Fibroblast of lung (primary cell): ENCODE results near the gene TUBB4B. TPM values are rescaled to one million over a fixed set of nuclear protein-coding genes. Genes with fewer than 3 reads are reported as not detected.

Experiments used
- DNase-seq, 2 donors: peaks; one replicate each; pipeline versions ENCODE4 v3.0.0 to v3.0.0-alpha.2; 2010; ENCODE audit warnings: low read depth in 2 of 2
- H2AFZ ChIP-seq: 2 replicates; pipeline ENCODE4 v1.5.1; 2012; ENCODE audit warnings: low read length, control low read depth, inconsistent platforms
- H3K27ac ChIP-seq: 2 replicates; pipeline ENCODE4 v1.5.1; 2011; ENCODE audit warnings: low read length, control low read depth; ENCODE audit not compliant: insufficient read depth
- H3K27me3 ChIP-seq: 2 replicates; pipeline ENCODE4 v1.5.1; 2011; ENCODE audit warnings: mild to moderate bottlenecking, low read length; ENCODE audit not compliant: control insufficient read depth, insufficient read depth
- H3K36me3 ChIP-seq: 2 replicates; pipeline ENCODE4 v1.5.1; 2011; ENCODE audit warnings: low read length; ENCODE audit not compliant: control insufficient read depth, insufficient read depth
- H3K4me1 ChIP-seq: 2 replicates; pipeline ENCODE4 v1.5.1; 2011; ENCODE audit warnings: low read length; ENCODE audit not compliant: control insufficient read depth, insufficient read depth; ENCODE audit errors: extremely low read depth
- H3K4me2 ChIP-seq: 2 replicates; pipeline ENCODE4 v1.5.1; 2011; ENCODE audit warnings: low read length, control low read depth; ENCODE audit not compliant: insufficient read depth; ENCODE audit errors: extremely low read depth
- H3K4me3 ChIP-seq, 4 experiments: fragments of 200-600 bp in 1 of 4; sonication (generic) in 1 of 4; replicated peaks in 1 of 4; 2 replicates each; pipeline ENCODE4 v1.5.1; 2011 to 2016; ENCODE audit warnings: low read length in 4 of 4, low read depth in 3 of 4, mild to moderate bottlenecking in 3 of 4, control low read depth in 2 of 4, inconsistent platforms in 1 of 4, mixed read lengths in 1 of 4; ENCODE audit not compliant: insufficient read depth in 1 of 4; ENCODE audit errors: control extremely low read depth in 1 of 4
- H3K79me2 ChIP-seq: 2 replicates; pipeline ENCODE4 v1.5.1; 2012; ENCODE audit warnings: mild to moderate bottlenecking, low read length, inconsistent platforms; ENCODE audit not compliant: control insufficient read depth, insufficient read depth
- H3K9ac ChIP-seq: 2 replicates; pipeline ENCODE4 v1.5.1; 2011; ENCODE audit warnings: mild to moderate bottlenecking, low read length, control low read depth; ENCODE audit not compliant: insufficient read depth
- H3K9me3 ChIP-seq: 2 replicates; pipeline ENCODE4 v1.5.1; 2012; ENCODE audit warnings: low read depth, low read length; ENCODE audit not compliant: control insufficient read depth, insufficient read depth
- H4K20me1 ChIP-seq: 2 replicates; pipeline ENCODE4 v1.5.1; 2011; ENCODE audit warnings: low read length; ENCODE audit not compliant: control insufficient read depth, insufficient read depth; ENCODE audit errors: extremely low read depth
- CTCF ChIP-seq, 2 donors: IDR thresholded peaks in 1 of 2; conservative IDR thresholded peaks in 1 of 2; 1 replicate in 1 of 2; 2 replicates in 1 of 2; pipeline ENCODE4 v1.5.1; 2011 to 2012; ENCODE audit warnings: low read length in 2 of 2, control low read depth in 1 of 2, inconsistent platforms in 1 of 2, low read depth in 1 of 2, mild to moderate bottlenecking in 1 of 2
- EZH2 ChIP-seq: IDR thresholded peaks from 2 replicates; pipeline ENCODE4 v1.5.1; 2012; ENCODE audit warnings: low read length, control low read depth, mild to moderate bottlenecking; ENCODE audit errors: missing control alignments
- polyA plus RNA-seq, 2 donors: library from polyadenylated mRNA; depleted of rRNA in 1 of 2; stranded (reverse) in 1 of 2; unstranded in 1 of 2; fragments of >200 nt; gene quantifications; 2 replicates each; pipeline ENCODE4 v1.2.1, GENCODE V29; 2011 to 2012; ENCODE audit warnings: missing spikeins in 1 of 2
- total RNA-seq: library from RNA; depleted of rRNA; stranded (reverse); fragments of >200 nt; gene quantifications from 2 replicates; pipeline ENCODE4 v1.2.1, GENCODE V29; 2014

The TUBB4B gene
- total and polyA plus RNA-seq, 2 donors (not counting 1 experiment from before 2014, with no cell fraction given): 111 to 332 TPM

GRCh38 chr9:137233143-137233980 lies 7.7 kb upstream of the TUBB4B start:
- no peaks in the 10 kb centered on the region for H3K36me3 ChIP-seq

GRCh38 chr9:137234055-137234697 lies 6.9 kb upstream of the TUBB4B start:
- Histone ChIP-seq H3K27ac (no peak overlapping the region), H3K27me3 (no peaks in the 10 kb centered on the region), H3K9me3 (no peaks in the 10 kb centered on the region), H3K4me1 (peaks cover 2% of the 10 kb centered on the region), H3K79me2 (peaks cover 11% of the 10 kb centered on the region), H2AFZ (no peak overlapping the region), H3K9ac (no peak overlapping the region), H4K20me1 (no peaks in the 10 kb centered on the region), H3K36me3 (no peaks in the 10 kb centered on the region), H3K4me3 (no peak overlapping the region), H3K4me2 (no peak overlapping the region)
- TF ChIP-seq CTCF (conservative IDR thresholded peaks at IDR 0.05 in 1 of 2, IDR thresholded peaks at IDR 0.05 in 1 of 2; ENCODE audit: low read depth in 1 of 2, low read length in 2 of 2) (no peak), EZH2 (no peak)
- no peak for DNase-seq

More at GRCh38 chr9:137233143-137233980, 7.7 kb upstream of the TUBB4B start:
- DNase-seq: no peak
- H3K4me3 ChIP-seq: no peak overlapping the region
- H3K27ac ChIP-seq: no peak overlapping the region
- no peak overlapping the region for H2AFZ ChIP-seq
- no peak overlapping the region for H3K4me2 ChIP-seq
- H3K27me3 ChIP-seq: no peaks in the 10 kb centered on the region
- H3K79me2 ChIP-seq: peaks cover 3% of the 10 kb centered on the region
- no peaks in the 10 kb centered on the region for H3K9me3 ChIP-seq
- TF ChIP-seq CTCF (conservative IDR thresholded peaks at IDR 0.05 in 1 of 2, IDR thresholded peaks at IDR 0.05 in 1 of 2; ENCODE audit: low read depth in 1 of 2, low read length in 2 of 2) (no peak), EZH2 (no peak)
- H3K4me1 ChIP-seq: no peaks in the 10 kb centered on the region
- H3K9ac ChIP-seq: no peak overlapping the region
- no peaks in the 10 kb centered on the region for H4K20me1 ChIP-seq

- Histone ChIP-seq H3K4me2 (no peak overlapping the region), H3K4me3 (no peak overlapping the region), H3K27ac (no peak overlapping the region), H2AFZ (no peak overlapping the region), H3K79me2 (peaks cover 13% of the 10 kb centered on the region), H3K27me3 (no peaks in the 10 kb centered on the region), H3K36me3 (no peaks in the 10 kb centered on the region), H3K4me1 (peaks cover 2% of the 10 kb centered on the region), H4K20me1 (no peaks in the 10 kb centered on the region), H3K9me3 (no peaks in the 10 kb centered on the region), H3K9ac (no peak overlapping the region)
- TF ChIP-seq EZH2: no peak
- DNase-seq: no peak
Observed at GRCh38 chr9:137234758-137235423, 6.2 kb upstream of the TUBB4B start.
